Stimulated activated CD8-positive, alpha-beta memory T cell treated with anti-CD3 and anti-CD28 coated beads, Interleukin-15, amount 100 ng/mL, for 1 hour (primary cell): ENCODE measurements around the gene SSH2.
"Not testable (repeated sequence)": the region's sequence is repeated elsewhere in the genome, so short reads cannot be mapped to it uniquely, and the experiment has no call there.

Source experiments
- DNase-seq: peaks from one replicate; pipeline ENCODE4 v3.0.0-alpha.2; 2020; ENCODE audit warnings: low read depth

The SSH2 gene

GRCh38 chr17:29874931-29875596 is 55.0 kb downstream of the SSH2 start:
- no peak for DNase-seq

GRCh38 chr17:29874358-29874757 is 55.7 kb downstream of the SSH2 start:
- DNase-seq = not testable (repeated sequence)

- DNase-seq = no peak
Observed at GRCh38 chr17:29873476-29873875, 56.6 kb downstream of the SSH2 start.

- DNase-seq = no peak
Observed at GRCh38 chr17:29870836-29871465, 59.1 kb downstream of the SSH2 start.

- DNase-seq = no peak
Observed at GRCh38 chr17:29867643-29868181, 62.3 kb downstream of the SSH2 start.

- no peak for DNase-seq
Observed at GRCh38 chr17:29866746-29867404, 63.2 kb downstream of the SSH2 start.

- DNase-seq = no peak
Observed at GRCh38 chr17:29864615-29865014, 65.4 kb downstream of the SSH2 start.

GRCh38 chr17:29864123-29864522 is 65.9 kb downstream of the SSH2 start:
- DNase-seq = not testable (repeated sequence)

- no peak for DNase-seq
Observed at GRCh38 chr17:29862951-29863350, 67.1 kb downstream of the SSH2 start.

- DNase-seq = no peak
Observed at GRCh38 chr17:29862127-29862526, 67.9 kb downstream of the SSH2 start.

- DNase-seq = not testable (repeated sequence)
Observed at GRCh38 chr17:29859445-29859844, 70.6 kb downstream of the SSH2 start.

GRCh38 chr17:29857823-29858222 is 72.2 kb downstream of the SSH2 start:
- no peak for DNase-seq

- DNase-seq = not testable (repeated sequence)
Observed at GRCh38 chr17:29857105-29857504, 72.9 kb downstream of the SSH2 start.

- DNase-seq = no peak
Observed at GRCh38 chr17:29855686-29856085, 74.3 kb downstream of the SSH2 start.

GRCh38 chr17:29848737-29849136 is 81.3 kb downstream of the SSH2 start:
- DNase-seq = no peak

- no peak for DNase-seq
Observed at GRCh38 chr17:29847527-29848400, 82.3 kb downstream of the SSH2 start.

GRCh38 chr17:29847118-29847517 is 82.9 kb downstream of the SSH2 start:
- no peak for DNase-seq

- no peak for DNase-seq
Observed at GRCh38 chr17:29846298-29846697, 83.7 kb downstream of the SSH2 start.

GRCh38 chr17:29844339-29845048 is 85.5 kb downstream of the SSH2 start:
- DNase-seq = no peak

- no peak for DNase-seq
Observed at GRCh38 chr17:29840884-29841283, 89.1 kb downstream of the SSH2 start.

- no peak for DNase-seq
Observed at GRCh38 chr17:29839656-29840055, 90.4 kb downstream of the SSH2 start.
